ENCODE results near the gene KRTAP20-1.

The KRTAP20-1 gene, protein sequence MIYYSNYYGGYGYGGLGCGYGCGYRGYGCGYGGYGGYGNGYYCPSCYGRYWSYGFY

GRCh38 chr21:30616125-30616524 lies at the start of gene KRTAP20-1:
KRTAP20-1 (plus strand) TSS chr21:30616425; CDS start chr21:30616455, 30 bp downstream.
- DNase-seq = no peak

GRCh38 chr21:30567617-30568016 lies 48.6 kb upstream of the KRTAP20-1 start:
- no peak for DNase-seq

DNA sequence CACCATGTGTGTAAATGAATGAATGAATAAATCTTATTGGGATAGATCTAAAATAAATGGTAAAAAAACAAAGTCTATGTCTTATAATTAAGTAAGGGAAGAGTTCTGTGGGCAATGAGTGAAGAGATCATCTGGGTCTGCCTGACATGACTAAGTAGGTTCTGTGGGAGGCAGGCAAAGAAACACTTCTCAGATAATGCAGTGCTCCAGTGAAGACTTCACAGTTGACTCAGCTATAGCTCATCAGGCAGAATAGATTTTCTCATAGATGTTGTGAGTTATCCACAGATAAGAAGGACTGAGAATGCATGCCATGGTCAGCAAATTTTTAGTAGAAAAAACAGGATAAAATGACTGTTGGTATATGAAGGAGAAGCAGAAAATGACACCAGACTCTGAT lies 38.5 kb upstream of the KRTAP20-1 start:
- DNase-seq = no peak

- no peak for DNase-seq
These were observed 36.9 kb upstream of the KRTAP20-1 start for GRCh38 chr21:30579346-30579745.

- DNase-seq = no peak
These were observed 36.1 kb upstream of the KRTAP20-1 start for GRCh38 chr21:30580132-30580531.

DNA sequence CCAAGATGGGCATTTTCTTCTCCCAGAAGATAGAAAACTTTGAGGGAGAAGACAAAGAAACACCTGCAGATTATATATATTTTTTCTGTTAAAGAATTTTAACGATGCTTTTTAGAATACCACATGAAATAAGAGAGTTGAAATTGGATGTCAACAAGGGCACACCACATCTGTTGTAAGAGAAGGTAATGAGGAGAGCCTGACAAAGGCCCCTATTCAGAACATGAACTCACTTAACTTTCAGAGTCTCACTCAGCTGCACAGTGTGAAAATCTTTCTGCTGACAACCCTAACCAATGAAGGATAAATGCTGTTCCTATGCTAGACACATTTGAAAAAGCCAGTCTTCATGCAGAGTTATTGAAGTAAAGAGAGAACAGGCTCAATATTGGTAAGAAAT lies 33.4 kb upstream of the KRTAP20-1 start:
- no peak for DNase-seq

- no peak for DNase-seq
These were observed 25.9 kb upstream of the KRTAP20-1 start, which contains the start of gene KRTAP22-2 for GRCh38 chr21:30590297-30590696. KRTAP22-2 (minus strand) TSS chr21:30590397.

DNA sequence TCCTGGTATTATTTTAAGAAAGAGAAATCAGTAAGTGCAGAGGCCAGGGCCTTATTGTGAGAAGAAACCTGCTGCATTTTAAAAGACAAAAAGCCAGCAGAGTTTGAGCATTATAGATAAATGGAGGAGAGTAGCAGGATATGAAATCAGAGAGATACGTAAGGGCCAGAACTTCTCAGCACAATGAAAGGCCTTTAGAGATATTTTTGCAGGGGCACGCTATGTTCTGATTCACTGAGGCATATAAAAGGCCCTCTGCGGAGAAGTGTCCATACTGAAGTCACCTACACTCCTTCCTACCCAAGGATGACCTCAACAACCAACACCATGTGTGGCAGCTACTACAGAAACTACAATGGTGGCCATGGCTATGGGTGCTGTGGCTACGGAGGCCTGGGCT lies 24.1 kb upstream of the KRTAP20-1 start, which contains the start of gene KRTAP6-3:
Gene KRTAP6-3 (plus strand): TSS at position 301 of the 400 bp plus-strand sequence. CDS start 6 bp downstream, at position 307.
- no peak for DNase-seq

GRCh38 chr21:30598802-30599201 lies 17.4 kb upstream of the KRTAP20-1 start, which contains the start of gene KRTAP6-2:
KRTAP6-2 (minus strand) TSS chr21:30598902; CDS start chr21:30598874, 28 bp downstream.
- no peak for DNase-seq

DNA sequence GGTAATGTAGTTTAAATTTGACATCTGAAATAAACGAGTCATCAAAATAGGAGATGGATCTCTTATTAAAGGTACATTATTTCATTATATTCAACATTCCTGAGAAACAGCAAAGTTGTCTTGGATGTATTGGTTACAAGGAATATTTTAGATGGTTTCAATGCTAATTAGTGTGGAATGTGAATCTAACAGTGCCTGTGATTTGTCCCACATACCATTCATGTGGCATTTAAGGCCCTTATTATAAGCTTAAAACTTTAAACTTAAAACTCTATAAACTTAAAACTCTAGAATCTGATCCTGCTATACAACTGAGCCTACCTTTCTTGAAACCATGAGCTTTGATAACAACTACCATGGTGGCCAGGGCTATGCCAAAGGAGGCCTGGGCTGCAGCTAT lies 15.4 kb upstream of the KRTAP20-1 start, which contains the start of gene KRTAP22-1:
Gene KRTAP22-1 (plus strand): TSS at position 301 of the 400 bp plus-strand sequence.
- no peak for DNase-seq

DNA sequence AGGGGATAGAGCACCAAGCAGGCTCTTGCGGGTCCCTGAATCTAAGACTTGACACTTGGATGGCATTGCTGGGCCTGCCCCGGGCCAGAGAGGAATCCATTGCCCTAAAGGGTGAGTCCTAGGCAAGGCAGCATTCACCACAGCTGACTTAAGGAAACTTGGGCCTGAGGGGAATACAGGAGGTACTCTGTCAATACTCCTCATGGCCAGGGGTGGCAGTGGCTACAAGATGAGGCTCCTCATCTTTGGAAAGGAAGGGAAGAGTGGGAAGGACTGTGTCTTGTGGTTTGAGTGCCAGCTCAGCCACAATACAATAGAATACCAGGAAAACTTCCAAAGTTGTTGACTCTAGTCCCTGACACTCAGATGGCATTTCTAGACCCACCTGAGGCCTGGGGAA lies 10.3 kb upstream of the KRTAP20-1 start:
- no peak for DNase-seq

DNA sequence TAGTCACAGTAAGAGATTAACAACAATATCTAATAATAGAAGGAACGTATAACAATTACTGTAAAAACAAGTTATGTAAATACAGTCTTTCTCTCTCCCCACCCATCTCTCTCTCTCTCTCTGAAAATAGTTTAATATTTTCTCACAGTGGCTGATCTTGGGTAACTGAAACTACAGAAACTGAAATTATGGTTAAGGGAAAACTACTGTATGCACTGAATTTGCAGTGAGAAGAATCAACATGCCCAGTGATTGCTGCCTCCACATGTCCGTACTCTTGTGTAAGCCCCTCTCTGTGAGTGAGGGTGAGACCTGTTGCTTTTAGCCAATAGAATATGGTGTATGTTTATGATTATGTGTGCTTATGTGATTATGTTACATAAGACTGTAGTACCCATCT lies 4.1 kb upstream of the KRTAP20-1 start:
- DNase-seq = no peak

GRCh38 chr21:30613836-30614235 lies 2.4 kb upstream of the KRTAP20-1 start, which contains the start of gene KRTAP6-1:
KRTAP6-1 (minus strand) TSS chr21:30613930; CDS start chr21:30613904, 26 bp downstream.
- DNase-seq = no peak

GRCh38 chr21:30615199-30615598 lies 1.0 kb upstream of the KRTAP20-1 start:
- no peak for DNase-seq

DNA sequence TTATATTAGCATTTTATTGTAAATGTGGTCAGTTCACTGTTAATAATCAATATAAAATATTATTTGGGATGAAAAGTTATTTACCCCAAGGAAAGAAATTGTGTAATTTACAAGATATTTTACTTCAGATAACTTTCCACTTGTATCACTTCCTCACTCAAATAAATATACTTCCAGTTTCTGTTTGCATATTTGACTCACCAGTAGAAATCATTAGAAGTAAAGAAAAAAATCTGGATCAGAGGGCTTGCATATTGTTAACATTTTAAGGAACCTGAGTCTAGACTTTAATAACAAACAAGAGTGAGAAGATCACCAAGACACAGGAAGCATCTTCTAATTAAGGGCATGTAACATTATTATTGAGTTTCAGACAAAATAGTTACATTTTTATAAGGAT lies 3.9 kb downstream of the KRTAP20-1 start:
- no peak for DNase-seq

GRCh38 chr21:30620522-30620921 lies 4.3 kb downstream of the KRTAP20-1 start, which contains the start of gene KRTAP20-4:
KRTAP20-4 (plus strand) TSS chr21:30620627.
- no peak for DNase-seq

- DNase-seq = no peak
These were observed 7.1 kb downstream of the KRTAP20-1 start for GRCh38 chr21:30623362-30623761.

DNA sequence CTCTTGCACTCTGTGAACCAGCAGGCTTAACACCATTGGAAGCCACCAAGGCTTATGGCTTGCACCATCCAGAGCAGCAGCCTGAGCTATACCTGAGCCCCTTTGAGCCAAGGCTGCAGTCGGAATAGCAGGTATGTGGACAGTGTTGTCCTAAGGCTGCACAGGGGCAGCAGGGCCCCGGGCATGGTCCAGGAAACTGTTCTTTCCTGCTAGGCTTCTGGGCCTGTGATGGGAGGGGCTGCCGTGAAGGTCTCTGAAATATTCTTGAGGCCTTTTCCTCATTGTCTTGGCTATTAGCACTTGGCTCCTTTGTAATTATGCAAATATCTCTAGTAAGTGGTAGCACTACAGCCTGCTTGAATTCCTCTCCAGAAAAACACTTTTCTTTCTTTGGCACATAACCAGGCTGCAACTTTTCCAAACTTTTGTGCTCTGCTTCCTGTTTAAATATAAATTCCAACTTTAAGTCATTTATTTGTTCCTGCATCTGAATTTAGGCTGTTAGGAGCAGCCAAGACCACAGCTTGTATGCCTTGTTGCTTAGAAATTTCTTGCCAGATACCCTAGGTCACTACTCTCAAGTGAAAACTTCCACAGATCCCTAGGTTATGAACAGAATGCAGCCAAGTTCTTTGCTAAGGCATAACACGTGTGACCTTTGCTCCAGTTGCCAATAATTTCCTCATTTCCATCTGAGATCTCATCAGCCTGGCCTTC lies 9.4 kb downstream of the KRTAP20-1 start:
- no peak for DNase-seq

- no peak for DNase-seq
These were observed 11.9 kb downstream of the KRTAP20-1 start for GRCh38 chr21:30628109-30628508.

GRCh38 chr21:30629200-30629599 lies 13.0 kb downstream of the KRTAP20-1 start:
- no peak for DNase-seq

DNA sequence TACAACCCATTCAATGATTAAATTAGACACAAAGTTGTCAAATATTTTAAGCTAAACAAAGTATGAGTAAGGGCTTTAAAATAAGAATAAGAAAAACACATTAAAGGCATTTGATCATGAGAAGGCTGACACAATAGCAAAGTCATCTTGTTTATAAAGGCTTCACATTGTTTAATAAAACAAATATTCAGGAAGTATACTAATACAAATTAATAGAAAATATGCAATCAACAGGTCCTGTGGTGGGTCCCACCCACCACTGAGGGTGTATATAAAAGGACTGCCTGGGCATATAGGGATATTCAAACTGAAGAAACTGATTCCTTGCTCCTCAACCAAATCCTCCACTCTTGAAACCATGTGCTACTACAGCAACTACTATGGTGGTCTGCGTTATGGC lies 18.7 kb downstream of the KRTAP20-1 start, which contains the start of gene KRTAP20-2:
Gene KRTAP20-2 (plus strand): TSS at position 301 of the 400 bp plus-strand sequence. CDS start 58 bp downstream, at position 359.
- DNase-seq = no peak

GRCh38 chr21:30638686-30639085 lies 22.5 kb downstream of the KRTAP20-1 start:
- no peak for DNase-seq

DNA sequence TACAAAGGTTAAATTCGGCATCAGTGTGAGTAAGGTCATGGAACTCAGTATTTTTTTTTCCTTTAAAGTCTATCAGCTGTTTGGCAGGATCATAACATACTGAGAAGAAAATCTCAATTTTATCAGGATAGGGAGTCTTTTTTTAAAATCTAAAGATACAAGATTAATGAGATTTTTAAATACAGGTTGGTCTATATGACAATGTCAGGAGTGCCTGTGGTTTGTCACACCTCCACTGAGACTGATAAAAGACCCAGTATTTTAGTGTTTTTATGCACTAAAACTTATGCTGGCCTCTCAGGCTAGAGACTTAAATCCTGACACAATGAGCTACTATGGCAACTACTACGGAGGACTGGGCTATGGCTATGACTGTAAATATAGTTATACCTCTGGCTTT lies 26.3 kb downstream of the KRTAP20-1 start, which contains the start of gene KRTAP20-3:
Gene KRTAP20-3 (plus strand): TSS at position 301 of the 400 bp plus-strand sequence.
- DNase-seq = no peak

DNA sequence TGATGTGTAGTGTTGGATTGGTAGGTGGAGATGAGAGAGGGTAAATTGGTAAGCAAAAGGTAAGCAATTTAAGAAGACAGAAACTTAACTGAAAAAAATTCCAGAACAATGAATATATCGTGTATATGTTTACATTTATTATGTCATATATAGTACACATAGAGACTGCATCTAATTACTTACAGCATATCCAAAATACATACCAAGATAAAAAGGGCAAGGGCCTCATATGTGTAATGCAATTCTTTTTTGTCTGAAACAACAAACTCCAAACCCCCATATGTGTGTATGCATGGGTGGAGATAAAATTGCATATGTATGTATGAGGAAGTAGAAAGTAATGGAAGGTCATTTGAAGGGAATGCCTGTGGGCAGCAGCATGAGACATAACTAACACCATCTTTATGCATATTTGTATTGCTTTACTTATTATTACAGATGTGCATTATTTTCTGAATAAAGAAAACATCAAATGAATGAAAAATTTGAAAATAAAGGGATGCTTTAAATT lies 30.7 kb downstream of the KRTAP20-1 start:
- DNase-seq = no peak

Measured in activated gamma-delta T cell treated with Interleukin-2 at 50 U/mL for 16 hours (primary cell).